ENCODE measurements around the gene ZNF217. TPM values are rescaled to one million over a fixed set of nuclear protein-coding genes. Genes with fewer than 3 reads are reported as not detected.

The ZNF217 gene
- total and polyA plus RNA-seq, 10 of the 15 experiments (the other 5 are each of a cell fraction or from before 2014, with no cell fraction given): 8.5 to 76.6 (median 40.6) TPM

DNA sequence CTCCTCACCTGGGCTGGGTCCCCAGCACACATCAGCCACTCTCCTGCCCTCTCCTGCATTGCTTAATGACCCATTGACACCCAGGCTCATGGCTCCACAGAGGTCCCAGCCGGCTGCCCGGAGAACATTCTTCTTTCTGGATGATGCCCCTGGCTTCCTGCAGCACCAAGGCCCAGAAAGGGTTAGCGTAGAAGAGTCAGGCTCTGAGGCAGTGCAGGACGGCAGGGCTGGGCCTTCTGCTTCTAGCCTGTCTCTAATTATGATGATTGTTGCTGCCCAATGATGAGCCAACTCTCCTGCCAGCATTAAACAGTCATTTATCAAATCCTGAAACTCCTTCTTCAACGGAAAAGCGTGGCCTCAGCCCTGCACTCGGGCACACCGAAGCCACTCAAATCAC lies 66.4 kb downstream of the ZNF217 start:
- no peaks in the 10 kb centered on the region for H3K4me1 ChIP-seq (ENCODE audit: control insufficient read depth, insufficient read depth, low read length)
- RAD21 ChIA-PET (ENCODE audit: unreplicated experiment): no interaction called here

More for the DNA sequence above, 66.4 kb downstream of the ZNF217 start:
- no peak for DNase-seq (ENCODE audit: low read depth, low spot score)
- Histone ChIP-seq H3K9me3 (replicated peaks; ENCODE audit: control insufficient read depth, insufficient read depth, low read length) (no peaks in the 10 kb centered on the region), H3K4me3 (no peak overlapping the region), H3K9ac (ENCODE audit: control insufficient read depth, insufficient read depth, low read length) (no peak overlapping the region), H2AFZ (ENCODE audit: control insufficient read depth, low read depth, low read length) (no peak overlapping the region), H3K79me2 (ENCODE audit: control insufficient read depth, insufficient read depth, low read length) (no peaks in the 10 kb centered on the region), H3K4me2 (ENCODE audit: control insufficient read depth, insufficient read depth) (no peak overlapping the region), H4K20me1 (ENCODE audit: control insufficient read depth, insufficient read depth) (no peaks in the 10 kb centered on the region), H3K27ac (ENCODE audit: control insufficient read depth, insufficient read depth) (no peak overlapping the region), H3K36me3 (ENCODE audit: control insufficient read depth in 2 of 2, insufficient read depth in 2 of 2, low read length in 1 of 2) (no peaks in the 10 kb centered on the region), H3K27me3 (replicated peaks in 1 of 2; ENCODE audit: control insufficient read depth in 2 of 2, insufficient read depth in 2 of 2, low read length in 1 of 2) (no peaks in the 10 kb centered on the region)
- 84% methylated on average over 8 of the region's 8 CpGs for WGBS (ENCODE audit: insufficient coverage, insufficient replicate concordance, low lambda C conversion rate, missing lambda C conversion rate)
- no peak for ATAC-seq
- in situ Hi-C loops (cut with MboI) (no loop called here), intact Hi-C loops (cut with micrococcal nuclease; ENCODE audit: unreplicated experiment) (no loop called here)
- no peak for FAIRE-seq
- no TSS peak for BruUV-seq (replicated peaks)
- ChIA-PET POLR2A (no interaction called here), SMC1A (ENCODE audit: uncharacterized antibody, unreplicated experiment) (no interaction called here), CTCF (interaction anchor here (0.6 kb wide), 1 partner anchor 753 kb away, joined by 3 read pairs; no protein-coding TSS in a partner anchor)
- TF ChIP-seq CBFB (IDR thresholded peaks at IDR 0.05; ENCODE audit: low read depth): no peak
- TF ChIP-seq, protein P1, sequence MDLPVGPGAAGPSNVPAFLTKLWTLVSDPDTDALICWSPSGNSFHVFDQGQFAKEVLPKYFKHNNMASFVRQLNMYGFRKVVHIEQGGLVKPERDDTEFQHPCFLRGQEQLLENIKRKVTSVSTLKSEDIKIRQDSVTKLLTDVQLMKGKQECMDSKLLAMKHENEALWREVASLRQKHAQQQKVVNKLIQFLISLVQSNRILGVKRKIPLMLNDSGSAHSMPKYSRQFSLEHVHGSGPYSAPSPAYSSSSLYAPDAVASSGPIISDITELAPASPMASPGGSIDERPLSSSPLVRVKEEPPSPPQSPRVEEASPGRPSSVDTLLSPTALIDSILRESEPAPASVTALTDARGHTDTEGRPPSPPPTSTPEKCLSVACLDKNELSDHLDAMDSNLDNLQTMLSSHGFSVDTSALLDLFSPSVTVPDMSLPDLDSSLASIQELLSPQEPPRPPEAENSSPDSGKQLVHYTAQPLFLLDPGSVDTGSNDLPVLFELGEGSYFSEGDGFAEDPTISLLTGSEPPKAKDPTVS (IDR thresholded peaks at IDR 0.05; ENCODE audit: low read depth, low read length): no peak
- no peak for TF ChIP-seq IRF4 (IDR thresholded peaks at IDR 0.05; ENCODE audit: low read depth, low read length)
- TF ChIP-seq, protein P2, sequence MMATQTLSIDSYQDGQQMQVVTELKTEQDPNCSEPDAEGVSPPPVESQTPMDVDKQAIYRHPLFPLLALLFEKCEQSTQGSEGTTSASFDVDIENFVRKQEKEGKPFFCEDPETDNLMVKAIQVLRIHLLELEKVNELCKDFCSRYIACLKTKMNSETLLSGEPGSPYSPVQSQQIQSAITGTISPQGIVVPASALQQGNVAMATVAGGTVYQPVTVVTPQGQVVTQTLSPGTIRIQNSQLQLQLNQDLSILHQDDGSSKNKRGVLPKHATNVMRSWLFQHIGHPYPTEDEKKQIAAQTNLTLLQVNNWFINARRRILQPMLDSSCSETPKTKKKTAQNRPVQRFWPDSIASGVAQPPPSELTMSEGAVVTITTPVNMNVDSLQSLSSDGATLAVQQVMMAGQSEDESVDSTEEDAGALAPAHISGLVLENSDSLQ (IDR thresholded peaks at IDR 0.05): no peak
- no peak for TF ChIP-seq ZSCAN29 (IDR thresholded peaks at IDR 0.05)
- no peak for TF ChIP-seq ZZZ3 (IDR thresholded peaks at IDR 0.05; ENCODE audit: control insufficient read depth, insufficient read length, low read depth)
- TF ChIP-seq FOXK2 (IDR thresholded peaks at IDR 0.05): no peak
- no peak for TF ChIP-seq SREBF1 (IDR thresholded peaks at IDR 0.05; ENCODE audit: low read length)
- TF ChIP-seq, protein P3, sequence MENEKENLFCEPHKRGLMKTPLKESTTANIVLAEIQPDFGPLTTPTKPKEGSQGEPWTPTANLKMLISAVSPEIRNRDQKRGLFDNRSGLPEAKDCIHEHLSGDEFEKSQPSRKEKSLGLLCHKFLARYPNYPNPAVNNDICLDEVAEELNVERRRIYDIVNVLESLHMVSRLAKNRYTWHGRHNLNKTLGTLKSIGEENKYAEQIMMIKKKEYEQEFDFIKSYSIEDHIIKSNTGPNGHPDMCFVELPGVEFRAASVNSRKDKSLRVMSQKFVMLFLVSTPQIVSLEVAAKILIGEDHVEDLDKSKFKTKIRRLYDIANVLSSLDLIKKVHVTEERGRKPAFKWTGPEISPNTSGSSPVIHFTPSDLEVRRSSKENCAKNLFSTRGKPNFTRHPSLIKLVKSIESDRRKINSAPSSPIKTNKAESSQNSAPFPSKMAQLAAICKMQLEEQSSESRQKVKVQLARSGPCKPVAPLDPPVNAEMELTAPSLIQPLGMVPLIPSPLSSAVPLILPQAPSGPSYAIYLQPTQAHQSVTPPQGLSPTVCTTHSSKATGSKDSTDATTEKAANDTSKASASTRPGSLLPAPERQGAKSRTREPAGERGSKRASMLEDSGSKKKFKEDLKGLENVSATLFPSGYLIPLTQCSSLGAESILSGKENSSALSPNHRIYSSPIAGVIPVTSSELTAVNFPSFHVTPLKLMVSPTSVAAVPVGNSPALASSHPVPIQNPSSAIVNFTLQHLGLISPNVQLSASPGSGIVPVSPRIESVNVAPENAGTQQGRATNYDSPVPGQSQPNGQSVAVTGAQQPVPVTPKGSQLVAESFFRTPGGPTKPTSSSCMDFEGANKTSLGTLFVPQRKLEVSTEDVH (IDR thresholded peaks at IDR 0.05; ENCODE audit: low read depth, partially characterized antibody): no peak
- TF ChIP-seq, protein P4, sequence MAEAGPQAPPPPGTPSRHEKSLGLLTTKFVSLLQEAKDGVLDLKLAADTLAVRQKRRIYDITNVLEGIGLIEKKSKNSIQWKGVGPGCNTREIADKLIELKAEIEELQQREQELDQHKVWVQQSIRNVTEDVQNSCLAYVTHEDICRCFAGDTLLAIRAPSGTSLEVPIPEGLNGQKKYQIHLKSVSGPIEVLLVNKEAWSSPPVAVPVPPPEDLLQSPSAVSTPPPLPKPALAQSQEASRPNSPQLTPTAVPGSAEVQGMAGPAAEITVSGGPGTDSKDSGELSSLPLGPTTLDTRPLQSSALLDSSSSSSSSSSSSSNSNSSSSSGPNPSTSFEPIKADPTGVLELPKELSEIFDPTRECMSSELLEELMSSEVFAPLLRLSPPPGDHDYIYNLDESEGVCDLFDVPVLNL (IDR thresholded peaks at IDR 0.05; ENCODE audit: low read depth, low read length): no peak

Data from GM12878 (cell line).